22Rv1 (cell line): ENCODE data around the gene GNAI3.

Experiments used
- H3K27ac ChIP-seq: fragments of 450-650 bp; 2 replicates; pipeline ENCODE4 v1.5.1; 2017
- CTCF ChIP-seq: fragments of 450-650 bp; IDR thresholded peaks from 2 replicates; pipeline ENCODE4 v1.5.1; 2017; ENCODE audit warnings: mild to moderate bottlenecking
- ZFX ChIP-seq: fragments of 450-650 bp; IDR thresholded peaks from 2 replicates; pipeline ENCODE4 v1.6.1; 2017; ENCODE audit warnings: antibody characterized with exemption, borderline replicate concordance

GNAI3 gene

GRCh38 chr1:109565241-109565640, 16.8 kb downstream of the GNAI3 start:
- H3K27ac ChIP-seq, result no peak overlapping the region
- TF ChIP-seq CTCF (no peak), ZFX (no peak)

- TF ChIP-seq CTCF, result no peak
- no peak for TF ChIP-seq ZFX
- no peak overlapping the region for H3K27ac ChIP-seq
Observed at GRCh38 chr1:109566982-109567381, 18.6 kb downstream of the GNAI3 start.

GRCh38 chr1:109567877-109568672, 19.7 kb downstream of the GNAI3 start:
- H3K27ac ChIP-seq, result no peak overlapping the region
- TF ChIP-seq ZFX (no peak), CTCF (peak; percentile 33; the same call in 1 of the 2 replicates)

GRCh38 chr1:109569323-109569722, 20.9 kb downstream of the GNAI3 start:
- TF ChIP-seq ZFX (no peak), CTCF (no peak)
- no peak overlapping the region for H3K27ac ChIP-seq

GRCh38 chr1:109570414-109570813, 22.0 kb downstream of the GNAI3 start:
- TF ChIP-seq ZFX, result no peak
- TF ChIP-seq CTCF, result no peak
- no peak overlapping the region for H3K27ac ChIP-seq

GRCh38 chr1:109573785-109574184, 25.4 kb downstream of the GNAI3 start:
- TF ChIP-seq ZFX, result no peak
- TF ChIP-seq CTCF, result no peak
- H3K27ac ChIP-seq, result no peak overlapping the region

- no peak overlapping the region for H3K27ac ChIP-seq
- TF ChIP-seq ZFX (no peak), CTCF (no peak)
Observed at GRCh38 chr1:109578947-109579443, 30.6 kb downstream of the GNAI3 start.
